ENCODE measurements around the gene MUC5AC. TPM values are rescaled to one million over a fixed set of nuclear protein-coding genes. Genes with fewer than 3 reads are reported as not detected.
"Not testable (repeated sequence)": the region's sequence is repeated elsewhere in the genome, so short reads cannot be mapped to it uniquely, and the experiment has no call there.

The MUC5AC gene
- total RNA-seq, 2 experiments from 2014 or later = not detected

- Mint-ChIP-seq H3K4me3 (no peak overlapping the region), H3K9me3 (peaks cover 6% of the 10 kb centered on the region), H3K4me1 (no peaks in the 10 kb centered on the region), H3K27ac (no peak overlapping the region), H3K27me3 (no peaks in the 10 kb centered on the region), H3K36me3 (ENCODE audit: low read depth) (peaks cover 3% of the 10 kb centered on the region)
- POLR2A ChIA-PET = no interaction called here
- CTCF ChIA-PET = no interaction called here
- no peak for DNase-seq
Measured at GRCh38 chr11:1177771-1178090, 20.0 kb downstream of the MUC5AC start.

GRCh38 chr11:1178201-1178885 is 20.6 kb downstream of the MUC5AC start:
- H3K4me3 Mint-ChIP-seq = no peak overlapping the region
- peaks cover 3% of the 10 kb centered on the region for H3K36me3 Mint-ChIP-seq (ENCODE audit: low read depth)
- no peak for DNase-seq
- CTCF ChIA-PET = no interaction called here
- no peaks in the 10 kb centered on the region for H3K27me3 Mint-ChIP-seq
- H3K27ac Mint-ChIP-seq = no peak overlapping the region
- H3K9me3 Mint-ChIP-seq = peaks cover 6% of the 10 kb centered on the region
- POLR2A ChIA-PET = no interaction called here
- H3K4me1 Mint-ChIP-seq = no peaks in the 10 kb centered on the region

GRCh38 chr11:1178906-1179305 is 21.2 kb downstream of the MUC5AC start:
- ChIA-PET POLR2A (no interaction called here), CTCF (no interaction called here)
- Mint-ChIP-seq H3K36me3 (ENCODE audit: low read depth) (peaks cover 3% of the 10 kb centered on the region), H3K9me3 (peaks cover 6% of the 10 kb centered on the region), H3K27me3 (no peaks in the 10 kb centered on the region), H3K27ac (no peak overlapping the region), H3K4me1 (no peaks in the 10 kb centered on the region), H3K4me3 (no peak overlapping the region)
- no peak for DNase-seq

GRCh38 chr11:1179641-1180040 is 21.9 kb downstream of the MUC5AC start:
- H3K4me1 Mint-ChIP-seq = no peaks in the 10 kb centered on the region
- DNase-seq = no peak
- peaks cover 6% of the 10 kb centered on the region for H3K9me3 Mint-ChIP-seq
- ChIA-PET CTCF (no interaction called here), POLR2A (no interaction called here)
- H3K27me3 Mint-ChIP-seq = no peaks in the 10 kb centered on the region
- no peak overlapping the region for H3K4me3 Mint-ChIP-seq
- H3K36me3 Mint-ChIP-seq (ENCODE audit: low read depth) = peaks cover 3% of the 10 kb centered on the region
- H3K27ac Mint-ChIP-seq = no peak overlapping the region

GRCh38 chr11:1180171-1180570 is 22.4 kb downstream of the MUC5AC start:
- Mint-ChIP-seq H3K4me3 (no peak overlapping the region), H3K27ac (no peak overlapping the region), H3K27me3 (no peaks in the 10 kb centered on the region), H3K9me3 (peaks cover 6% of the 10 kb centered on the region), H3K36me3 (ENCODE audit: low read depth) (peaks cover 3% of the 10 kb centered on the region), H3K4me1 (no peaks in the 10 kb centered on the region)
- CTCF ChIA-PET = no interaction called here
- DNase-seq = no peak
- POLR2A ChIA-PET = no interaction called here

GRCh38 chr11:1180947-1181391 is 23.2 kb downstream of the MUC5AC start:
- Mint-ChIP-seq H3K9me3 (no peaks in the 10 kb centered on the region), H3K27ac (no peak overlapping the region), H3K4me1 (no peaks in the 10 kb centered on the region), H3K4me3 (no peak overlapping the region), H3K27me3 (no peaks in the 10 kb centered on the region), H3K36me3 (ENCODE audit: low read depth) (no peaks in the 10 kb centered on the region)
- DNase-seq = no peak
- ChIA-PET CTCF (no interaction called here), POLR2A (no interaction called here)

GRCh38 chr11:1181420-1181819 is 23.7 kb downstream of the MUC5AC start:
- Mint-ChIP-seq H3K27me3 (no peaks in the 10 kb centered on the region), H3K9me3 (no peaks in the 10 kb centered on the region)

GRCh38 chr11:1181853-1182535 is 24.2 kb downstream of the MUC5AC start:
- H3K4me3 Mint-ChIP-seq = no peak overlapping the region
- CTCF ChIA-PET = no interaction called here
- no peak for DNase-seq
- no peaks in the 10 kb centered on the region for H3K36me3 Mint-ChIP-seq (ENCODE audit: low read depth)
- POLR2A ChIA-PET = no interaction called here
- H3K27me3 Mint-ChIP-seq = no peaks in the 10 kb centered on the region
- H3K27ac Mint-ChIP-seq = no peak overlapping the region
- no peaks in the 10 kb centered on the region for H3K9me3 Mint-ChIP-seq
- no peaks in the 10 kb centered on the region for H3K4me1 Mint-ChIP-seq

More at GRCh38 chr11:1181420-1181819, 23.7 kb downstream of the MUC5AC start:
- H3K4me3 Mint-ChIP-seq = no peak overlapping the region
- no peak for DNase-seq
- no peaks in the 10 kb centered on the region for H3K36me3 Mint-ChIP-seq (ENCODE audit: low read depth)
- H3K27ac Mint-ChIP-seq = no peak overlapping the region
- POLR2A ChIA-PET = no interaction called here
- H3K4me1 Mint-ChIP-seq = no peaks in the 10 kb centered on the region
- CTCF ChIA-PET = no interaction called here

GRCh38 chr11:1184139-1184538 is 26.4 kb downstream of the MUC5AC start:
- H3K4me1 Mint-ChIP-seq; H3K36me3 Mint-ChIP-seq (ENCODE audit: low read depth); H3K4me3 Mint-ChIP-seq; H3K9me3 Mint-ChIP-seq; DNase-seq; H3K27me3 Mint-ChIP-seq; H3K27ac Mint-ChIP-seq; POLR2A ChIA-PET; CTCF ChIA-PET: not testable (repeated sequence)

- H3K36me3 Mint-ChIP-seq (ENCODE audit: low read depth); H3K27ac Mint-ChIP-seq; CTCF ChIA-PET; H3K4me1 Mint-ChIP-seq; H3K4me3 Mint-ChIP-seq; H3K27me3 Mint-ChIP-seq; POLR2A ChIA-PET; DNase-seq; H3K9me3 Mint-ChIP-seq: not testable (repeated sequence)
Measured at GRCh38 chr11:1188451-1189130, 30.8 kb downstream of the MUC5AC start.

- DNase-seq; H3K4me3 Mint-ChIP-seq; CTCF ChIA-PET; H3K27me3 Mint-ChIP-seq; H3K4me1 Mint-ChIP-seq; H3K9me3 Mint-ChIP-seq; POLR2A ChIA-PET; H3K36me3 Mint-ChIP-seq (ENCODE audit: low read depth); H3K27ac Mint-ChIP-seq: not testable (repeated sequence)
Measured at GRCh38 chr11:1189816-1190215, 32.1 kb downstream of the MUC5AC start.

- H3K9me3 Mint-ChIP-seq; H3K36me3 Mint-ChIP-seq (ENCODE audit: low read depth); H3K27me3 Mint-ChIP-seq; POLR2A ChIA-PET; DNase-seq; H3K4me3 Mint-ChIP-seq; H3K27ac Mint-ChIP-seq; CTCF ChIA-PET; H3K4me1 Mint-ChIP-seq: not testable (repeated sequence)
Measured at GRCh38 chr11:1191786-1192470, 34.2 kb downstream of the MUC5AC start.

- H3K4me1 Mint-ChIP-seq = no peaks in the 10 kb centered on the region
- H3K9me3 Mint-ChIP-seq = no peaks in the 10 kb centered on the region
- POLR2A ChIA-PET = no interaction called here
- H3K4me3 Mint-ChIP-seq = no peak overlapping the region
- CTCF ChIA-PET = no interaction called here
- no peaks in the 10 kb centered on the region for H3K27me3 Mint-ChIP-seq
- H3K27ac Mint-ChIP-seq = no peak overlapping the region
- H3K36me3 Mint-ChIP-seq (ENCODE audit: low read depth) = no peaks in the 10 kb centered on the region
- no peak for DNase-seq
Measured at GRCh38 chr11:1192741-1193325, 35.1 kb downstream of the MUC5AC start.
